Measurements from ENCODE around the gene AEBP2. TPM values are rescaled to one million over a fixed set of nuclear protein-coding genes. Genes with fewer than 3 reads are reported as not detected.
"Not testable (repeated sequence)": the region's sequence is repeated elsewhere in the genome, so short reads cannot be mapped to it uniquely, and the experiment has no call there.

Gene AEBP2
- total RNA-seq, 2 donors from 2014 or later, result 48.8 to 69.3 TPM

DNA sequence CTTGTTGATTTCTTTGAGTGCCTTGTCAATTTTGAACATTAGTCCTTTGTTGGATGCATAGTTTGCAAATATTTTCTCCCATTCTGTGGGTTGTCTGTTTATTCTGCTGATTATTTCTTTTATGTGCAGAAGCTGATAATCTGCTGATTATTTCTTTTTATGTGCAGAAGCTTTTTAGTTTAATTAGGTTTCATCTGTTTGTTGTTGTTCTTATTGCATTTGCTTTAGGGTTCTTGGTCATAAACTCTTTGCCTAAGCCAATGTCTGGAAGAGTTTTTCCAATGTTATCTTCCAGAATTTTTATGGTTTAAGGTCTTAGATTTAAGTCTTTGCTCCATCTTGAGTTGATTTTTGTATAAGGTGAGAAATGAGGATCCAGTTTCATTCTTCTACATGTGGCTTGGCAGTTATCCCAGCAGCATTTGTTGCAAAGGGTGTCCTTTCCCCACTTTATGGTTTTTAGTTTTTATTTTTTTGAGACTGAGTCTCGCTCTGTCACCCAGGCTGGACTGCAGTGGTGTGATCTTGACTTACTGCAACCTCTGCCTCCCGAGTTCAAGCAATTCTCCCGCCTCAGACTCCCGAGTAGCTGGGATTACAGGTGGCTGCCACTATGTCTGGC, 36.7 kb downstream of the AEBP2 start:
- Mint-ChIP-seq H3K9me3 (peaks cover 13 to 19% of the 10 kb centered on the region in 2 donors), H3K36me3 (peaks cover 50 to 86% of the 10 kb centered on the region in 2 donors)
- not testable (repeated sequence) for ATAC-seq; DNase-seq (ENCODE audit: low spot score in 2 of 2); H3K27ac Mint-ChIP-seq

- peaks cover 13 to 19% of the 10 kb centered on the region in 2 donors for H3K9me3 Mint-ChIP-seq
- peaks cover 58 to 91% of the 10 kb centered on the region in 2 donors for H3K36me3 Mint-ChIP-seq
- H3K27ac Mint-ChIP-seq, result peak overlapping the region in 1 of 2 donors; percentile 2
- no peak for DNase-seq (ENCODE audit: low spot score in 2 of 2)
- no peak for ATAC-seq
Observed at GRCh38 chr12:19477071-19477470, 37.8 kb downstream of the AEBP2 start.

DNA sequence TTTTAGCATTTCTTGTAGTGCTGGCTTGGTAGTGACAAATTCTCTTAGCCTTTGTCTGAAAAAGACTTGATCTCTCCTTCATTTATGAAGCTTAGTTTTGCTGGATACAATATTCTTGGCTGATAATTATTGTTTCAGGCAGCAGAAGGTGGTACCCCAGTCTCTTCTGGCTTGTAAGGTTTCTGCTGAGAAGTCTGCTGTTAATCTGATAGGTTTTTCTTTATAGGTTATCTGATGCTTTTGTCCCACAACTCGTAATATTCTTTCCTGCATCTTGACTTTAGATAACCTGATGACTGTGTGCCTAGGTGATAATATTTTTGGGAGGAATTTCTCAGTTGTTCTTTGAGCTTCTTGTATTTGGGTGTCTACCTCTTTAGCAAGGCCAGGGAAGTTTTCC, 41.2 kb downstream of the AEBP2 start:
- no peak for ATAC-seq
- peaks cover 13 to 19% of the 10 kb centered on the region in 2 donors for H3K9me3 Mint-ChIP-seq
- H3K36me3 Mint-ChIP-seq, result peaks cover 66 to 90% of the 10 kb centered on the region in 2 donors
- no peak for DNase-seq (ENCODE audit: low spot score in 2 of 2)
- peak overlapping the region in 1 of 2 donors; percentile 52 for H3K27ac Mint-ChIP-seq

DNA sequence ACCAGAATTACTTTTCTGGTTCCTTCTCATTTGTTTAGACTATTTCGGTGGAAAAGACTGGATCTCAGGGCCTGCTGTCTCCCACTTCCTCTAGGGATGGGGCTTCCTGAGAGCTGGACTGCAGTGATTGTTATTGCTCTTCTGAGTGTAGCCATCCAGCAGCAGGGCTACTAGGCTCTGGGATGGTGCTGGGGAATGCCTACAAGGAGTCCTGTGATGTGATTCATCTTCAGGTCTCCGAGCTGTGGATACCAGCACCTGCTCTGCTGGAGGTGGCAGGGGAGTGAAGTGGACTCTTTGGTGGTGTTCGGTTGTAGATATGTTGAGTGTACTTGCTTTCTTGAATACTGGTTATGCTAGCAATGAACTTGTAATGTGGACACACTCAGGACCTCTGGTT, 42.7 kb downstream of the AEBP2 start:
- Mint-ChIP-seq H3K9me3 (peaks cover 13 to 14% of the 10 kb centered on the region in 2 donors), H3K36me3 (peaks cover 60 to 85% of the 10 kb centered on the region in 2 donors), H3K27ac (peak overlapping the region in 1 of 2 donors; percentile 52)
- ATAC-seq (peak; percentile 1 to 8), DNase-seq (ENCODE audit: low spot score in 2 of 2) (no peak)

DNA sequence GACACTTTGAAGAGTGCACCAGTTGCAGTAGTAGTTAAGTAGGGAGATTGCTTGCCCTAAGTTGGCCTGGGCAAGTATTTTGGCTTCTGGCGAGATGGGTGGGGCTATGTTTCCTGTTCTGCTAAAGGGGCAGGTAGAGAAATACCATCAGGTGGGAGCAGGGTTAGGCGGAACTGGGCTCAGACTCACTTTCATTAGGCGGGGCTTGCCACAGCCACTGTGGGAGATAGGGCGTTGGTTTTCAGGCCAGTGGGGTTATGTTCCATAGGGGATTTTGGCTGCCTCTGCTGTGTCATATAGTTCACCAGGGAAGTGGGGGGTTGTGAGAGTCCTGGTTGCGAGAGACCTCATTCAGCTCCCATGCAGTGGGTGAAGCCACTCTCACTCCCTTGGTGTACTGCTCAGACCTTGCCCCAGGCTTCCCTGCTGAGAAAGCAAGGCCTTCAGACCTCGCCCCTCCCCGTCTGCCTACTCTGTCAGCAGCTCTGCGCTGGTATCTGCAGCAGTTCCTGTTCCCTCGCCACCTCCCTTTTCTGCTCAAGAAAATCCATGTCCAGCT, 43.3 kb downstream of the AEBP2 start:
- Mint-ChIP-seq H3K9me3 (peaks cover 9 to 12% of the 10 kb centered on the region in 2 donors), H3K36me3 (peaks cover 54 to 79% of the 10 kb centered on the region in 2 donors), H3K27ac (peak overlapping the region; percentile 52 to 85)
- DNase-seq (ENCODE audit: low spot score in 2 of 2) (peak in 1 of 2 donors; percentile 36), ATAC-seq (peak; percentile 93 to 94)

DNA sequence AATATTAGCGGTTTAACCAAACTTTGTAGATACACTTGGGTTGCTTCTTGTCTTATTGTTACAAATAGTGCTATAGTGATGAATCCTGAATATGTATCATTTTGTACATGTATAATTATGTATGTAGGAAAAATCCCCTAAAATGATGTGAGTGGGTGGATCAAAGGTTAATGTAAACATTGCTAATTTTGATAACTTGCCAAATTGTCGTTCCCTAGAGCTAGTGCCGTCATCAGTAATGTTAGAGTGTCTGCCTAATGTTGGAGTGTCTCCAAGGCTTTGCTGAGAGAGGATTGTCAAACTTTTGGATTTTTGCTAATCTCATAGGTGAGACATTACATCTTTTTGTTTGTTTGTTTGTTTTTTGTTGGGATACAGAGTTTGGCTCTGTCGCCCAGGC, 44.4 kb downstream of the AEBP2 start:
- ATAC-seq (no peak), DNase-seq (ENCODE audit: low spot score in 2 of 2) (no peak)
- Mint-ChIP-seq H3K9me3 (peaks cover 4 to 6% of the 10 kb centered on the region in 2 donors), H3K27ac (peak overlapping the region; percentile 52 to 85), H3K36me3 (peaks cover 43 to 73% of the 10 kb centered on the region in 2 donors)

DNA sequence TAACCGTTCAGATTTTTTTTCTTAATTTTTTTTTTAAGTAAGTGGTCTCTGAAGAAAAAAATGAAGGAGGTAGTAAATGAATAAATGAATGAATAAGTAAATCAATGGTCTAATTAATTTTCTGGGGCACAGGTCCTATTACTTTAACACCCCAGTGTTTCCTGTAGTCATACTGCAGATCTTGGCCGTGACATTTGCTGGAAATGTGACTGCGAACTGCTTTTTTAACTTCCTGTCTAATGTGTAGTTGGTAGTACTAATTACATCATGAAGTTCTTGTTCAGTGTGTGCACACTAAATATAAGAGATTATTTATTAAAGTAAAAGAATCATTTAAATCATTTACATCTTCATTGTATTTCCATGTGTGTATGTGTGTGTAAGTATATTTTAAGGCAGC, 45.4 kb downstream of the AEBP2 start:
- DNase-seq (ENCODE audit: low spot score in 2 of 2), result no peak
- Mint-ChIP-seq H3K27ac (peak overlapping the region; percentile 78 to 80), H3K9me3 (peaks cover 4 to 6% of the 10 kb centered on the region in 2 donors), H3K36me3 (peaks cover 37 to 67% of the 10 kb centered on the region in 2 donors)
- no peak for ATAC-seq

DNA sequence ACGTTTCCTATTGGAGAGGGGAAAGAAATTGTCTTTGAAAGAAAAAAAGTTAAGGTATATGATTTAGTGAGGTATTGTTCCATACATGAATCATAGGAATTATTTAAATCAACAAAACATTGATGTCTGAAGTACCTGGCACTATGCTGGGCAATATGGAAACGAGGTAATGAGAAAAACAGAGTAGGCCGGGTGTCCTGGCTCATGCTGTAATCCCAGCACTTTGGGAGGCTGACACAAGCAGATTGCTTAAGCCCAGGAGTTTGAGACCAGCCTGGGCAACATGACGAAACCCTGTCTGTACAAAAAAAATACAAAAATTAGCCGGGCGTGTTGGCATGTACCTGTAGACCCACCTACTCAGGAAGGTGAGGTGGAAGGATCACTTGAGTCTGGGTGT, 45.9 kb downstream of the AEBP2 start:
- no peak for DNase-seq (ENCODE audit: low spot score in 2 of 2)
- peak in 1 of 2 donors; percentile 23 for ATAC-seq
- Mint-ChIP-seq H3K9me3 (peaks cover 4 to 6% of the 10 kb centered on the region in 2 donors), H3K27ac (peak overlapping the region; percentile 78 to 80), H3K36me3 (peaks cover 32 to 62% of the 10 kb centered on the region in 2 donors)

DNA sequence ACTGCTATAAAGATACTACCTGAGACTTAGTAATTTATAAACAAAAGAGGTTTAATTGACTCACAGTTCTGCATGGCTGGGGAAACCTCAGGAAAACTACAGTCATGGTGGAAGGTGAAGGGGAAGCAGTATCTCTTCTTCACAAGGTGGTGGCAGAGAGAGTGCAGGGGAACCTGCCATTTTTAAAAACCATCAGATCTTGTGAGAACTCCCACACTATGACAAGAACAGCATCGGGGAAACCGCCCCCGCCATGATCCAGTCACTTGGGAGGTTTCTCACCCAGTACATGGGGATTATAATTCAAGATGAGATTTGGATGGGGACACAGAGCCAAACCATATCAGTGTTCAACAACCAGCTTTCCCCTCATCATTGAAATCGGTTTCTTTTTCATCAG, 49.9 kb downstream of the AEBP2 start:
- H3K36me3 Mint-ChIP-seq, result peaks cover 20 to 31% of the 10 kb centered on the region in 2 donors
- DNase-seq (ENCODE audit: low spot score in 2 of 2), result no peak

DNA sequence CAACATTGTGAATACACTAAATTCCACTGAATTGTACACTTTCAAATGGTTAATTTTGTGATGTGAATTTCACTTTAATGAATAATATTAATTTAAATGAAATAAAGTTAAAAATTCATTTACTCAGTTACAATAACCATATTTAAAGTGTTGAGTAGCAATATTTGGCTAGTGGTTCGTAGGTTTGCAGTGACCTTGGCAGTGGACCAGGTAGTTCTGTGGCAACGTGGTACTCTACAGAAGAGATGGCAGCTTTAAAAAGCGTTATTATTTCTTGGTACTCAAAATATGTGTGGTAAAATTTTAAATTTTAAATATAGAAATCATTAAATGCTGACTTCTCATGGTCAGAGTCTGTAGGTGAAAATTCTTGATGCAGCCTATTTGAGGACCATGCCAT, 51.6 kb downstream of the AEBP2 start:
- DNase-seq (ENCODE audit: low spot score in 2 of 2) (no peak), ATAC-seq (no peak)
- Mint-ChIP-seq H3K36me3 (peaks cover 13 to 23% of the 10 kb centered on the region in 2 donors), H3K27ac (no peak overlapping the region), H3K9me3 (no peaks in the 10 kb centered on the region)

More for the DNA sequence above, 49.9 kb downstream of the AEBP2 start:
- Mint-ChIP-seq H3K27ac (peak overlapping the region in 1 of 2 donors; percentile 44), H3K9me3 (no peaks in the 10 kb centered on the region)
- ATAC-seq, result peak; percentile 59 to 84

- H3K27ac Mint-ChIP-seq, result peak overlapping the region in 1 of 2 donors; percentile 72
- no peak for DNase-seq (ENCODE audit: low spot score in 2 of 2)
- peaks cover 7 to 22% of the 10 kb centered on the region in 2 donors for H3K36me3 Mint-ChIP-seq
- no peaks in the 10 kb centered on the region for H3K9me3 Mint-ChIP-seq
- no peak for ATAC-seq
Observed at GRCh38 chr12:19491863-19492262, 52.6 kb downstream of the AEBP2 start.

GRCh38 chr12:19496219-19496878, 57.1 kb downstream of the AEBP2 start:
- ATAC-seq (no peak), DNase-seq (ENCODE audit: low spot score in 2 of 2) (no peak)
- no peaks in the 10 kb centered on the region for H3K9me3 Mint-ChIP-seq
- peaks cover 7 to 18% of the 10 kb centered on the region in 2 donors for H3K36me3 Mint-ChIP-seq
- H3K27ac Mint-ChIP-seq, result no peak overlapping the region

- Mint-ChIP-seq H3K27ac (no peak overlapping the region), H3K9me3 (no peaks in the 10 kb centered on the region), H3K36me3 (peaks cover 10 to 26% of the 10 kb centered on the region in 2 donors)
- no peak for ATAC-seq
- DNase-seq (ENCODE audit: low spot score in 2 of 2), result no peak
Observed at GRCh38 chr12:19498099-19498498, 58.8 kb downstream of the AEBP2 start.

DNA sequence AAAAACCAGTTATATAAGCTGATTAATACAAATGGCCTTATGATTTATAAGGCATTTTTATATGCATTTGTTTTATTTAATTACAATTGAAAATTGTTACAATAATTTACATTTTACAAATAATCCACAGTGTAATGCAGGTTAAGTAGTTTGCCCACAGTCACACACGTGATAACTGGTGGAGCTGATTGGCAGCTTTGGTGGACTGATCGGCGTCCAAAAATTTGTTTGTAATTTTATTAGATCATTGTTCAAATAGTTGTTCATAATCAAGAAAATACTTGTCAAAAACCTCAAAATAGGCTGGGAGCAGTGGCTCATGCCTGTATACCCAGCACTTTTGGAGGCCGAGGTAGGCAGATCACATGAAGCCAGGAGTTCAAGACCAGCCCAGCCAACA, 59.7 kb downstream of the AEBP2 start:
- DNase-seq (ENCODE audit: low spot score in 2 of 2) (no peak), ATAC-seq (no peak)
- Mint-ChIP-seq H3K9me3 (no peaks in the 10 kb centered on the region), H3K36me3 (peaks cover 7 to 33% of the 10 kb centered on the region in 2 donors), H3K27ac (no peak overlapping the region)

DNA sequence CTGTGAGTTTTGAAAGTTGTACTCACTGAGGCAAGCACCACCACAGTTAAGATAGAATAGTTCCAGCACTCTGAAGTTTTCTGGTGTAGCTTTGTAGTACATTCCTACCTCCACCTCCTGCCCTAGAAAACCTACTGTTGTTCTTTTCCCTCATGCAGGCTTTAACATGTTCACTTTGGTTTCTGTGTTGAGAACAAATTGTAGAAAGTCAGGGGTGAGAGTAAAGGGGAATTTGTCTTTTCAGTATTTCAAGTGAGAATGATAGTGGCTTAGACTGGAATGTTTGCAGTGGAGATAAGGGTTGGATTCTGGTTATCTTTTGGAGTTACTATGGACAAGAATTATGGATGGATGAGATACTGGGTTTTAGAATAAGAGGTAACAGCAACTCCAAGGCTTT, 67.2 kb downstream of the AEBP2 start:
- peaks cover 22 to 32% of the 10 kb centered on the region in 2 donors for H3K36me3 Mint-ChIP-seq

GRCh38 chr12:19507823-19508222, 68.5 kb downstream of the AEBP2 start:
- ATAC-seq (no peak), DNase-seq (ENCODE audit: low spot score in 2 of 2) (no peak)
- Mint-ChIP-seq H3K27ac (no peak overlapping the region), H3K36me3 (peaks cover 21 to 22% of the 10 kb centered on the region in 2 donors), H3K9me3 (no peaks in the 10 kb centered on the region)

More for the DNA sequence above, 67.2 kb downstream of the AEBP2 start:
- no peak for DNase-seq (ENCODE audit: low spot score in 2 of 2)
- no peak for ATAC-seq
- Mint-ChIP-seq H3K9me3 (no peaks in the 10 kb centered on the region), H3K27ac (peak overlapping the region in 1 of 2 donors; percentile 50)

- no peak for ATAC-seq
- H3K9me3 Mint-ChIP-seq, result no peaks in the 10 kb centered on the region
- H3K36me3 Mint-ChIP-seq, result peaks cover 10 to 13% of the 10 kb centered on the region in 2 donors
- DNase-seq (ENCODE audit: low spot score in 2 of 2), result no peak
- no peak overlapping the region for H3K27ac Mint-ChIP-seq
Observed at GRCh38 chr12:19510461-19510860, 71.2 kb downstream of the AEBP2 start.

Measured in activated naive CD4-positive, alpha-beta T cell treated with anti-CD3 and anti-CD28 coated beads, Interleukin-2, amount 50 U/mL, for 72 hours (primary cell).